Panc1 (cell line): Measurements from ENCODE around the gene PIGBOS1. TPM values are rescaled to one million over a fixed set of nuclear protein-coding genes. Genes with fewer than 3 reads are reported as not detected.

Experiments
- ATAC-seq: fragments of 200-7000 bp; cut with Tn5 transposase; 2 replicates; pipeline ENCODE4 v1.9.1; 2020; ENCODE audit warnings: mild to moderate bottlenecking, moderate library complexity
- BruUV-seq: library from RNA; stranded (reverse); fragments of 400-500 nt; replicated peaks from 2 replicates; lab custom pipeline; 2021; lab: Mats Ljungman, UMichigan
- CTCF ChIA-PET: fragments of 300-600 bp; sonication (Branson Sonifier 250); formaldehyde crosslinking; loops from one replicate; lab custom pipeline; 2022; ENCODE audit warnings: antibody characterized with exemption; lab: Charles Lee
- POLR2A ChIA-PET: fragments of 300-600 bp; sonication (Branson Sonifier 250); formaldehyde crosslinking; loops from one replicate; lab custom pipeline; 2022; ENCODE audit warnings: antibody characterized with exemption; lab: Charles Lee
- DNase-seq: peaks from one replicate; pipeline ENCODE4 v3.0.0-alpha.2; 2010; ENCODE audit warnings: low read depth, low spot score
- H3K27ac ChIP-seq: 2 replicates; pipeline ENCODE4 v1.5.1; 2011; ENCODE audit warnings: mild to moderate bottlenecking, low read length, inconsistent platforms
- H3K27me3 ChIP-seq: fragments of 200-500 bp; sonication (Bioruptor generic); 2 replicates; pipeline ENCODE4 v1.6.0; 2014; ENCODE audit warnings: low read length, inconsistent platforms; ENCODE audit not compliant: control insufficient read depth, insufficient read depth
- H3K36me3 ChIP-seq: fragments of 200-500 bp; sonication (Bioruptor generic); 2 replicates; pipeline ENCODE4 v1.5.1; 2014; ENCODE audit warnings: inconsistent platforms, mild to moderate bottlenecking, low read length, moderate library complexity; ENCODE audit not compliant: control insufficient read depth, insufficient read depth
- H3K4me1 ChIP-seq: 2 replicates; pipeline ENCODE4 v1.5.1; 2011; ENCODE audit warnings: inconsistent platforms, mild to moderate bottlenecking, low read length, moderate library complexity; ENCODE audit not compliant: control insufficient read depth, insufficient read depth
- H3K4me3 ChIP-seq, 2 experiments: 2 replicates each; pipeline ENCODE4 v1.5.1; 2011 to 2012; ENCODE audit warnings: low read depth in 2 of 2, low read length in 2 of 2, mild to moderate bottlenecking in 2 of 2, inconsistent platforms in 1 of 2, moderate library complexity in 1 of 2
- H3K9me3 ChIP-seq: fragments of 200-500 bp; sonication (Bioruptor generic); 2 replicates; pipeline ENCODE4 v1.5.1; 2014; ENCODE audit warnings: low read depth, mild to moderate bottlenecking, inconsistent platforms, low read length, moderate library complexity; ENCODE audit not compliant: control insufficient read depth, insufficient read depth
- CTCF ChIP-seq: fragments of 450-650 bp; IDR thresholded peaks from 2 replicates; pipeline ENCODE4 v1.5.1; 2017; ENCODE audit warnings: mild to moderate bottlenecking
- POLR2AphosphoS5 ChIP-seq: IDR thresholded peaks from 2 replicates; pipeline ENCODE4 v1.6.1; 2012; ENCODE audit warnings: mild to moderate bottlenecking, low read depth, low read length, moderate library complexity
- REST ChIP-seq, 2 experiments: IDR thresholded peaks; 2 replicates each; pipeline ENCODE4 v1.6.1; 2011 to 2012; ENCODE audit warnings: low read depth in 2 of 2, control low read depth in 1 of 2, low read length in 1 of 2, mild to moderate bottlenecking in 1 of 2, moderate library complexity in 1 of 2; ENCODE audit not compliant: insufficient read depth in 1 of 2
- SIN3A ChIP-seq: IDR thresholded peaks from 2 replicates; pipeline ENCODE4 v1.6.1; 2012; ENCODE audit warnings: low read depth, mild to moderate bottlenecking, low read length, moderate library complexity, borderline replicate concordance; ENCODE audit not compliant: insufficient read depth
- TCF7L2 ChIP-seq: IDR thresholded peaks from 2 replicates; pipeline ENCODE4 v1.6.1; 2011; ENCODE audit warnings: mild to moderate bottlenecking, low read depth, low read length, inconsistent platforms
- in situ Hi-C: cut with HindIII; loops from 2 replicates; pipeline ENCODE4 v1.10.0; 2016; ENCODE audit warnings: low sequenced_read_pairs, low pct_unique_long_range_greater_than_20kb
- intact Hi-C: fragments of 100-400 bp; cut with micrococcal nuclease; formaldehyde crosslinking; loops from one replicate; pipeline ENCODE4 v1.10.0; 2022; ENCODE audit not compliant: unreplicated experiment
- total RNA-seq: library from RNA; stranded (reverse); gene quantifications from one replicate; pipeline ENCODE4 v1.2.1, GENCODE V29; 2021; ENCODE audit not compliant: unreplicated experiment

PIGBOS1 gene
- total RNA-seq, 1 experiment from 2014 or later: 13.4 TPM

DNA sequence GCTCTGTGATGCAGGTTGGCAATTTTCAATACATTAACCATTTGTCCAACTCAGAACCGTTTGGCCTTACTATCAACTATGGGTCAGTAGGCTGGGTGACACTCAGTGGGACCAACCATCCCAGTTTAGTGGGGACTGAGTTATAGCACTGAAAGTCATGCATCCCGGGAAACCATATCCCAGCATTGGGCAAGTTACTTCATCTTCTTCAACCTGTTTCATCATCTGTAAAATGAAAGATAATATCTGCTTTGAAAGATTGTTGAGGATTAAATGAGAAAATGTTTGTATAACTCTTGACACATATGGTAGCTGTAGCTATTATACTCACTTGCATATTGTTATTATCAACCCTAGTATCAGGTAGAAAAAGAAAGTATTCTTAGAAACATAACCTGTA lies 41.2 kb downstream of the PIGBOS1 start:
- Histone ChIP-seq H3K27ac (no peak overlapping the region), H3K36me3 (no peaks in the 10 kb centered on the region), H3K27me3 (no peaks in the 10 kb centered on the region), H3K4me3 (no peak overlapping the region), H3K4me1 (no peaks in the 10 kb centered on the region), H3K9me3 (no peaks in the 10 kb centered on the region)
- no TSS peak for BruUV-seq
- DNase-seq (no peak), ATAC-seq (no peak)
- intact Hi-C loops: no loop called here
- in situ Hi-C loops: no loop called here
- ChIA-PET CTCF (no interaction called here), POLR2A (no interaction called here)
- TF ChIP-seq SIN3A (no peak), REST (IDR thresholded peaks at IDR 0.05; ENCODE audit: insufficient read depth in 1 of 2, low read depth in 2 of 2, low read length in 1 of 2) (no peak), CTCF (no peak), TCF7L2 (no peak), POLR2AphosphoS5 (no peak)

- ChIA-PET POLR2A (no interaction called here), CTCF (no interaction called here)
- no TSS peak for BruUV-seq
- H3K27ac ChIP-seq: no peak overlapping the region
- H3K4me3 ChIP-seq: no peak overlapping the region
- H3K4me1 ChIP-seq: no peaks in the 10 kb centered on the region
- no peaks in the 10 kb centered on the region for H3K27me3 ChIP-seq
- in situ Hi-C loops (no loop called here), intact Hi-C loops (no loop called here)
- no peaks in the 10 kb centered on the region for H3K36me3 ChIP-seq
- DNase-seq: no peak
- TF ChIP-seq TCF7L2 (no peak), POLR2AphosphoS5 (no peak), REST (IDR thresholded peaks at IDR 0.05; ENCODE audit: insufficient read depth in 1 of 2, low read depth in 2 of 2, low read length in 1 of 2) (no peak), SIN3A (no peak), CTCF (no peak)
- no peaks in the 10 kb centered on the region for H3K9me3 ChIP-seq
- ATAC-seq: no peak
Measured at GRCh38 chr15:55277116-55277564, 41.8 kb downstream of the PIGBOS1 start.
